ENCODE measurements around the gene GIMAP1.

DNA sequence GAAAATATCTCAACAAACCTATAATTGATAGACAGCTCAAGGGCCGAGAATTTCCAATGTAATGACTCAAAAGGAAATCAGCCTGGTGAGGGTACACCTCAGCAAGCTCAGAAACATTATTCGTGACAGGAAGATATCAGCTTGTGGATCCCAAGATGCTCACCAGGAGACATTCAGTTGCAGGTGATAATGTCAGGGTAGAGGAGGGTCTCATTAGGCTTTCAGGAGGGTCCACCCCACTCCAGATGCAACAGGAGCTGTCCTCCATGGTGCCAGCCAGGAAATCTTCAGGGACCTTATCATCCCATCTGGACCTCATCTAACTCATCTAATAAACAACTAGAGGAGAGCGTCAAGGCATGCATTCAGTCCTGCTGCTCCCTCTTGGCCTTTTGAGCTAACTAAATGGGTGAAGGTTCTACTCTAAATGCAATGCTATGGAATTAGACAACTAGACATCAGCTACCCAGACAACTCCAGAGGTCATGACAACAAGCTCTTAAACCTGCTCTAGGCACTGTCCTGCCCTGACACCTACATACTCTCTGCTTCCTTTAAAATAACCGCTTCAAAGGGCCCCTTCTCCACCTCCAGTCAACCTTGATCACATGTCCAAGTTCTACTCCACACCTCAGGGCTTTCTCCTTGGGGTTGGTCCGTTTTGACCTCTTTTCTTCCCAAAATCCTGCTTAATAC is 16.5 kb downstream of the GIMAP1 start:
- TF ChIP-seq, protein P1, sequence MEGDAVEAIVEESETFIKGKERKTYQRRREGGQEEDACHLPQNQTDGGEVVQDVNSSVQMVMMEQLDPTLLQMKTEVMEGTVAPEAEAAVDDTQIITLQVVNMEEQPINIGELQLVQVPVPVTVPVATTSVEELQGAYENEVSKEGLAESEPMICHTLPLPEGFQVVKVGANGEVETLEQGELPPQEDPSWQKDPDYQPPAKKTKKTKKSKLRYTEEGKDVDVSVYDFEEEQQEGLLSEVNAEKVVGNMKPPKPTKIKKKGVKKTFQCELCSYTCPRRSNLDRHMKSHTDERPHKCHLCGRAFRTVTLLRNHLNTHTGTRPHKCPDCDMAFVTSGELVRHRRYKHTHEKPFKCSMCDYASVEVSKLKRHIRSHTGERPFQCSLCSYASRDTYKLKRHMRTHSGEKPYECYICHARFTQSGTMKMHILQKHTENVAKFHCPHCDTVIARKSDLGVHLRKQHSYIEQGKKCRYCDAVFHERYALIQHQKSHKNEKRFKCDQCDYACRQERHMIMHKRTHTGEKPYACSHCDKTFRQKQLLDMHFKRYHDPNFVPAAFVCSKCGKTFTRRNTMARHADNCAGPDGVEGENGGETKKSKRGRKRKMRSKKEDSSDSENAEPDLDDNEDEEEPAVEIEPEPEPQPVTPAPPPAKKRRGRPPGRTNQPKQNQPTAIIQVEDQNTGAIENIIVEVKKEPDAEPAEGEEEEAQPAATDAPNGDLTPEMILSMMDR (IDR thresholded peaks at IDR 0.05) = no peak
- TF ChIP-seq POLR2A (IDR thresholded peaks at IDR 0.05) (no peak), EP300 (IDR thresholded peaks at IDR 0.05) (no peak)

All from sigmoid colon (tissue), 4 donors.